Left ventricle myocardium inferior (tissue), 1 donor: ENCODE measurements around the gene EEF1AKMT3. TPM values are rescaled to one million over a fixed set of nuclear protein-coding genes. Genes with fewer than 3 reads are reported as not detected.

Experiments
- DNase-seq: peaks from one replicate; pipeline ENCODE4 v3.0.0-alpha.2; 2020
- H3K27ac ChIP-seq: fragments of 200-600 bp; replicated peaks from 2 replicates; pipeline ENCODE4 v1.8.0; 2021
- H3K27me3 ChIP-seq: fragments of 200-600 bp; 2 replicates; pipeline ENCODE4 v1.8.0; 2021; ENCODE audit warnings: low read depth
- H3K36me3 ChIP-seq: fragments of 200-600 bp; 2 replicates; pipeline ENCODE4 v1.8.0; 2021
- H3K4me1 ChIP-seq: fragments of 200-600 bp; 2 replicates; pipeline ENCODE4 v1.8.0; 2021
- H3K4me3 ChIP-seq: fragments of 200-600 bp; 2 replicates; pipeline ENCODE4 v1.8.0; 2021; ENCODE audit warnings: mild to moderate bottlenecking, moderate library complexity
- H3K9me3 ChIP-seq: fragments of 200-600 bp; replicated peaks from 2 replicates; pipeline ENCODE4 v1.8.0; 2021
- intact Hi-C: fragments of 100-400 bp; cut with micrococcal nuclease; formaldehyde crosslinking; loops from one replicate; pipeline ENCODE4 v1.11.0; 2022
- total RNA-seq: library from RNA; stranded (reverse); fragmentation: NEBNext Ultra II Directional; extraction: Animal tissue kit (Norgen Biotek cat#: 25700); gene quantifications from one replicate; pipeline ENCODE4 v1.2.1, GENCODE V29; 2021
- TF ChIP-seq, protein P1 (sequence below): fragments of 200-600 bp; IDR thresholded peaks from 2 replicates; pipeline ENCODE4 v1.8.0; 2021; ENCODE audit warnings: antibody characterized with exemption, mild to moderate bottlenecking, borderline replicate concordance
- donor health status: DM: no; HTN: yes; CAD: no; lungs with severe emphysema.

Gene EEF1AKMT3
- total RNA-seq, 1 donor from 2014 or later = 0.99 TPM

DNA sequence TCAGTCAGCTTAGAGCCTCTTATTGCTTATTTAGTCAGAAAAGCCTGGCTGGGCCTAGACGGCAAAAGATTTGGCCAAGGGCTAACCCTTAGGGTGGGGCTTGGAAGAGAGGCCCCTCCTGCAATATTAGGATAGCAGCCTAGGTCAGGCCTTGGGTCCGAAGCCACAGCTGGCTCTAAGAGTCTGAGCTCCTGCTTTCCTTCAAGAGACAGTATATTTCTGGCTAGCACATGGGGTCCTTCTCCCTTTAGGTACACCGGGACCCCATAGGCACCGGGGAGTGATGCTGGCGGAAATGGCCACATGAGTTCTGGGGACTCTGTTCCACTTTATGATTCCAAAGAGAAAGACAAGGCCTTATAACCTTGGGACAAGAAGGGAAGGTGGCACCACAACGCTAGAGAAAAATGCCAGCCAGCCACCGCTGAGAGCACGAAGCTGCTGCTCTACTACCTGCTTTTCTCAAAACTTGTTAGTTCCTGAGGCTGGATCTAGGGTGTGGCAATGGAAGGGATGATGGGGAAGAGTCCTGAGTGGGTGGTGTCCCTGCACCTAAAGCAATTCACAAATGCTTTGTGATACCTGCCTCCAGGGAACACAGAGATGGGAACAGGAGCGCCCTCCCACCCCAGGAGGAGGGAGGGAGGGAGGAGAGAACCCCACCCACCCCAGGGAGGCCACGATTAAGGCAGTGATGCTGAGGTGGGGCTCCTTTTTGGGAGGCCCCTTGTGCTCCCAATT, 49.2 kb downstream of the EEF1AKMT3 start:
- H3K4me1 ChIP-seq = peaks cover 88% of the 10 kb centered on the region
- TF ChIP-seq, protein P1, sequence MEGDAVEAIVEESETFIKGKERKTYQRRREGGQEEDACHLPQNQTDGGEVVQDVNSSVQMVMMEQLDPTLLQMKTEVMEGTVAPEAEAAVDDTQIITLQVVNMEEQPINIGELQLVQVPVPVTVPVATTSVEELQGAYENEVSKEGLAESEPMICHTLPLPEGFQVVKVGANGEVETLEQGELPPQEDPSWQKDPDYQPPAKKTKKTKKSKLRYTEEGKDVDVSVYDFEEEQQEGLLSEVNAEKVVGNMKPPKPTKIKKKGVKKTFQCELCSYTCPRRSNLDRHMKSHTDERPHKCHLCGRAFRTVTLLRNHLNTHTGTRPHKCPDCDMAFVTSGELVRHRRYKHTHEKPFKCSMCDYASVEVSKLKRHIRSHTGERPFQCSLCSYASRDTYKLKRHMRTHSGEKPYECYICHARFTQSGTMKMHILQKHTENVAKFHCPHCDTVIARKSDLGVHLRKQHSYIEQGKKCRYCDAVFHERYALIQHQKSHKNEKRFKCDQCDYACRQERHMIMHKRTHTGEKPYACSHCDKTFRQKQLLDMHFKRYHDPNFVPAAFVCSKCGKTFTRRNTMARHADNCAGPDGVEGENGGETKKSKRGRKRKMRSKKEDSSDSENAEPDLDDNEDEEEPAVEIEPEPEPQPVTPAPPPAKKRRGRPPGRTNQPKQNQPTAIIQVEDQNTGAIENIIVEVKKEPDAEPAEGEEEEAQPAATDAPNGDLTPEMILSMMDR = no peak
- H3K4me3 ChIP-seq = no peak overlapping the region
- DNase-seq = no peak
- no peaks in the 10 kb centered on the region for H3K27me3 ChIP-seq
- peak overlapping the region; percentile 79 for H3K27ac ChIP-seq
- no peaks in the 10 kb centered on the region for H3K9me3 ChIP-seq
- intact Hi-C loops = no loop called here
- peaks cover 79% of the 10 kb centered on the region for H3K36me3 ChIP-seq

DNA sequence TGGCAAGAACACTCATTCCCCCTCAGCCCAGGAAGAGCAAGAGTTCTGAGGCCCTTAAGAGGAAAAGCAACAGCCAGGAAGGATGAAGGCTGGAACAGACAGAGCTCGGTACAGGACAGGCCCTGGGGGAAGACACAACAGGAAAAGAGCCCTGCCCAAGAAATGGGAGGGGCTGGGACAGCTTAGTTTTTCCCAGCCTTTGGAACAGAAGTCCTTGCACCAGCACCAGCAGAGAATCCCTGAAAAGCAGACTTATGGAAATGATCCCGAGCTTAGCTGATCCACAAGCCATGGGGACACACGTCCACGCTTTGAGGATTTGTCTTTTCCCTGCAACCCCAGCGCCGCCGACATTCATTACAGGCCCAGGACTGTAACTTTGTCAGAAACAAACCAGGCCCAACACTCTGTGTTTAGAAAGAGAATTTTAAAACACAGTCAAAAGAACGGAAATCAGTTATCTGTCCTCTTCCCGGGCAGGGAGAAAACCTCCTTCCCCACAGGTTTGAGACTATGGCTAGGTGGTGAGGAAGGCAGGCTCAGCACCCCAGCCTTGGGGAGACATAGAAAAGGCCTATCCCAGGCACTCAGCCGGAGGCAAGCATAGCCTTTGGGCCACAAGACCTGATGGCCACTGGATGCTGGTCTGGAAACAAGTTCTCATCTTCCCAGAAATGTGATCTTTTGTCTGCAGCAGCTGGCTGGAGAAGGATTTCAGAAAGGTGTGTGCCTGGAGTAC, 50.1 kb downstream of the EEF1AKMT3 start:
- H3K27ac ChIP-seq = peak overlapping the region; percentile 79
- TF ChIP-seq, protein P1 = no peak
- peaks cover 88% of the 10 kb centered on the region for H3K4me1 ChIP-seq
- no peak for DNase-seq
- peaks cover 89% of the 10 kb centered on the region for H3K36me3 ChIP-seq
- no peaks in the 10 kb centered on the region for H3K9me3 ChIP-seq
- intact Hi-C loops = no loop called here
- peak overlapping the region; percentile 15 for H3K4me3 ChIP-seq
- H3K27me3 ChIP-seq = no peaks in the 10 kb centered on the region

DNA sequence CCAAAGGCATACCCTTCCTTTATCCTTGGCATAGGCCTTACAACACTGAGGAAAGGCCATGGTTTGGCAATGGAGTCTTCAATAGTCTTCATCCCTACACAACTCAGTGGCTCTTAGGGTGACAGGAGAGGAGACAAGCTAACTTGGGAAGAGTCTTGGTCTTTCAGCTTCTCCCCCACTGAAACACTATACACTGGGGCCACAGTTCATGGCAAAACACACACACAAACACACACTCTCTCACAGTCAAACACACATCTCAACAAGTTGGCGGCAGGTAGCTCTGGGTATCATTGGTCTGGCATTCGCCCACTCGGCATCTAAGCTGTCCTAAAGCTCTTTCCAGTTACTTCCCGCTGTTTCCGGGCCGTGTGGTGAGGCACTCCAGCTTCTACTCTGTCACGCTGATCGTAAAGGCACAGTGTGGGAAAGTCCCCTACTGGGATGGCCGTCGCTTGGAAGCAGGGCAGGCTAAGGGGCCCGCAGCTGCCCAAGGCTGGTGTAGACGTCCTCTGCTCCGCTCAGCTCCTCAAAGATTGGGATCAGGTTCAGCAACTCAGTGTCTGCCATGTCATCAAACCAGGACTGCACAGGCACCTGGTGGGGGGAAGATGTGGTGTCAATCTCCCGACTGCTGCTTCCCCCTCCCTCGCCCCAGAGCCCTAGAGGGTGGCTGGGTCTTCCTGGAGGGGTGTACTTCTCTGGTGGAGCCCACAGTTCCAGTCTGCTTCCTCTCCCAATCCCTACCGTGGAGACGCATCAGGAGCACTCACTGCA, 50.9 kb downstream of the EEF1AKMT3 start:
- peaks cover 94% of the 10 kb centered on the region for H3K36me3 ChIP-seq
- H3K27ac ChIP-seq = peak overlapping the region; percentile 79
- TF ChIP-seq, protein P1 = no peak
- no peak for DNase-seq
- peaks cover 85% of the 10 kb centered on the region for H3K4me1 ChIP-seq
- H3K9me3 ChIP-seq = no peaks in the 10 kb centered on the region
- no peaks in the 10 kb centered on the region for H3K27me3 ChIP-seq
- peak overlapping the region; percentile 15 for H3K4me3 ChIP-seq
- intact Hi-C loops = no loop called here

DNA sequence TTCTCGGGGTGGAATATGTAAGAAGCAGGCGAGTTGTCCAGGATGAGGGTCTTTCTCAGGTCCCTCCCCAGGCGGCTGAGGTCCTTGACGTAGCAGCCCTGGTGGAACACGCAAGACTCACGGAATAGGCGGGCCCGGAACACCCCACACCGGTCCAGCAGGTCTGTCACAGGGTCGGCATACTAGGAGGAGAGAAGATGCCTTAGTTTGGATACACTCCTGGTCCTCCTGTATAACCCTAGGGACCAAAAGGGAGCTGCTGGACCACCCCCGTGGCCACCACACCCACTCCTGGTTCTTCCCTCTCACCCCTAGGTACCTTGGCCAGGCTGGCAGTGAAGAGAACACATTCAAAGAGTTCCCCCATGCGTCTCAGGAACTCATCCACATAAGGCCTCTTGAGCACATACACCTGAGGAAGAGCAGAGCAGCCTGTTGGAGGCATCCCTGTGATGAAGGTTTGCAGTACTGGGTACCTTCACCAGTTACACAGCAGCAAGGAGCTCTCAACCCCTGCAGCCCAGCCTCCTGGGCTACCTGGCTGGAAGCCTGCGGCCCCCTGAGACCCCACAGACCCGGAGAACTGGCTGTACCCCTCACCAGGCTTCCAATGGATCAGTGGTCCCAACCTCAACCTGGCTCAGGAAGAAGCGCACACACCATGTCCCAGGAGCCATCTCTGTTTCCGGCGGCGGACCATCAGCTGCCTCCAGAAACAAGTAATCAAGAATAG, 51.7 kb downstream of the EEF1AKMT3 start:
- Histone ChIP-seq H3K27ac (peak overlapping the region; percentile 79), H3K4me1 (peaks cover 84% of the 10 kb centered on the region), H3K4me3 (no peak overlapping the region), H3K36me3 (peaks cover 94% of the 10 kb centered on the region), H3K9me3 (no peaks in the 10 kb centered on the region), H3K27me3 (no peaks in the 10 kb centered on the region)
- intact Hi-C loops = no loop called here
- TF ChIP-seq, protein P1 = no peak
- no peak for DNase-seq

DNA sequence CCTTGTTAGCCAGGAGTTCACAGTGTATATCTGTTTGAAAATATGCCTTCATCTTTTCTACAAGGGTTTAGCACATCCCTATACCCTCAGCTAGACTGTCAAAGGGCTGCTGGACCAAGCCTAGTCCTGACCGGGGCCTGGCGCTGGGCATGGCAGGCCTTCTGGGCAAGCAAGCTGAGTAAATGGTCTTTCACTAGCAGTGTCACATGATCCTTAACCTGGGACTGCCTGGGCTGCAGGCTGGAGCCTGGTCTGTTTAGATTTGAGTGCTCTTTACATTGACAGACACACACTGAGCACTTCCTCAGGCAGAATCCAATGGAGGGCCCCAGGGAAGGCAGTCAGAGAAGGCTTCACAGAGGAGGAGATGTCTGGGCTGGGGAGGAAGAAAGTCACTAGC, 53.0 kb downstream of the EEF1AKMT3 start:
- no peak overlapping the region for H3K4me3 ChIP-seq
- DNase-seq = no peak
- intact Hi-C loops = no loop called here
- peak overlapping the region; percentile 79 for H3K27ac ChIP-seq
- TF ChIP-seq, protein P1 = no peak
- no peaks in the 10 kb centered on the region for H3K9me3 ChIP-seq
- H3K36me3 ChIP-seq = peaks cover 91% of the 10 kb centered on the region
- no peaks in the 10 kb centered on the region for H3K27me3 ChIP-seq
- H3K4me1 ChIP-seq = peaks cover 91% of the 10 kb centered on the region
